Measurements from ENCODE around the gene KRT77.
"Not testable (repeated sequence)": the region's sequence is repeated elsewhere in the genome, so short reads cannot be mapped to it uniquely, and the experiment has no call there.

Gene KRT77

DNA sequence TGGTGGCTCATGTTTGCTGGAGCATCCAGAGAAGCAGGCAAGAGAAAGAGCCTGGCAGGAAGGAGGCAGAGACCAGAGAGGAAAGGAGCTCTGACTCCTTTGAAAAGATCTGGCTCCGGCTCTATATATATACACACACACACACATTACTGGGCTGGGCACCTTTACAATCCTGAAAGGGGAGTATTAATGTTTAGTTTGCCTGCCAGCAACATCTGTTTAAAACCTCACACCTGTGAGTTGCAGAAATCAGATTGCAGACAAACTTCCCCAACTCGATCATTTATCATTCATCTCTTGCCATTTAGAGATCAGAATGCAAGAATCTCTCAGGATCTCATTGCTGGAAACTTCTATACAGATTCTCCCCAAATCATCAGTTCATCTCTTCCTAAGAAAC, at the start of gene KRT77:
TSS of gene KRT77 (minus strand) at position 101 of the 400 bp plus-strand sequence. CDS start at position 11, 90 bp downstream.
- no peak for DNase-seq

DNA sequence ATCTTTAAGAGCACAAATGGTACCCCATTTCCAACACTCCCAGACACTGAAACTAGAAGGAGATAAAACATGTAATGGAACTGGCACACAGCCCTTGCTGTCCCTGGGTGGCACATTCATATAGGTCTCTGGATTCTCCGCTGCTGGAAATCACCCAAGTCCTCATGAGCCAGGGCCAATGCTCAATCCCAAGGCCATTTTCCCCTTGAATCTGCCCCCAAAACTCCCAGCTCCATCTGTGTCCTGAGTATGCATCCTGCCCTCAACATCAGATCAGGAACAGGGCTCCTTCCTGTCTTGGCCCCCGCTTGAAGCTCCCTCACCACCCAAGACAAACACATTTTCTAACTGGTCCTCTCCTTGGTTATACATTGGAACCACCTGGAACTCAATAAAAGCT, 49.2 kb upstream of the KRT77 start:
- no peak for DNase-seq

DNA sequence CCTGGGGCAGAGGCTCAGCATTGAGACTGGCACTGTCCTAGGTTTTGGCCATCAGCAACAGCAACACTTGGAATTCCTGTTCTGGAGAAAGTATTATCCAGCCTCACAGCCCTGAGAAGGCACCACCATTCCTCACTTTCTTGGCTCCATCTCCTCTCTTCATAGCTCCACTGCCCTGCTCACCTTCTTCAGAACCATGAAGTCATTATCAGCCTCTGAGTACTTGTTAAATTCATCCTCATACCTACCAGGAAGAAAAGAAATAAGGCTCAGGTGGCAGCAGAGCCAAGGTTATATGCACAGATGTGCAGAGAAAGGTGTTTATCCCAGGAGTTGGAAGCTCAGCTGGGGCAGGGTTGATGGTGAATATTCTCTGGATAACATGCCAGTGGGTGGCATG, 48.5 kb upstream of the KRT77 start:
- DNase-seq: no peak

DNA sequence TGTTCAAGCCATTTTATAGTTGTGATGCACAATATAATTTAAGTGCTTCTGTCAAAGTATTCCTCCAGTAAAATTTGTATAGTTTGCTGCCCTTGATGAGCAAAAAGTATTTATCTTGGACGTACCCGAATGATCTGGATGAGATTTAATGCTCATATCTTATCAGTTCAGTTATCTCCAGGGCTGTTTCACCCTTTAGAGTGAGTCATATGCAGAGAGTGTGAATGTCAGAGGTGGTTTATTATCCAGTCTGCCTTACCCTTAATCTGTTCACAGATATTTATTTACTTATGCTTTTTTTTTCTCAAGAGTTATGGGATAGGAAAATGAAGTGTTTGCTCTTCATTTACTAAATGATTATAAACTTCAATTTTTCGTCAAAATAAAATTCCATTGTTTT, 47.2 kb upstream of the KRT77 start:
- not testable (repeated sequence) for DNase-seq

DNA sequence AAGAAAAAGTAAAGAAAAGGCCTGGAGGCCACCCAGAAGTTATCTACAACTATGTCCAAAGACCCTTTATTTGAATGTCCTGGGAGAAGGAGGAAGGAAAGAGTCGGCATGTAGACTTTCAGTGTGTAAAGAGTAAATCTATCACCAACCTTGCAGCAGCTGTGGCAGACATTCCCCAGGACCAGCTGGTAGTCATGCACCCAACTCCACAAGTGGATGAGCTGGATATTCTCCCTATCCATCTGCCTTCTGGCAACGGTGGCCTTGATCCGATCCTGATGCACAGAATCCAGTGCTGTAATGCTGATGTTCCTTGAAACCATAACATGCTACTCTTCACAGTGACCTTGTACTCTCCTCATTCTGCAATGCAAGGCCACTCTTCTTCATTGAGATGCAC, 46.5 kb upstream of the KRT77 start:
- no peak for DNase-seq

DNA sequence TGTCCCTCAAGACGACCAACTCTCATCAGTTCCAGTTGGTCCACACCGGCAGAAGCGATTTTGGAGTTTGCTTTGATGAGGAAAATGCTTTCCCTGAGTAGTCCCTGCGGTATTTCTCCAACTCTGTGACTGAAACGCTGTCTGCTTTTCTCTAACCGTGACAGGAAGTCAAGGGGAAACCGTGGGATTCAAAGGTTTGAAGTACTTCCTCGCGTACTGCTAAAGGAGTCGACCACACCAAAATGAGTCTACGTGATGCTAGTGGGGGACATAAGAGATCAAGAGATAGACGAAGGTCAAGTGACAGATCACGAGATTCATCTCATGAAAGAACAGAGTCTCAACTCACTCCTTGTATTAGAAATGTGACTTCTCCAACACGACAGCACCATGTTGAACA, 45.3 kb upstream of the KRT77 start:
- no peak for DNase-seq

DNA sequence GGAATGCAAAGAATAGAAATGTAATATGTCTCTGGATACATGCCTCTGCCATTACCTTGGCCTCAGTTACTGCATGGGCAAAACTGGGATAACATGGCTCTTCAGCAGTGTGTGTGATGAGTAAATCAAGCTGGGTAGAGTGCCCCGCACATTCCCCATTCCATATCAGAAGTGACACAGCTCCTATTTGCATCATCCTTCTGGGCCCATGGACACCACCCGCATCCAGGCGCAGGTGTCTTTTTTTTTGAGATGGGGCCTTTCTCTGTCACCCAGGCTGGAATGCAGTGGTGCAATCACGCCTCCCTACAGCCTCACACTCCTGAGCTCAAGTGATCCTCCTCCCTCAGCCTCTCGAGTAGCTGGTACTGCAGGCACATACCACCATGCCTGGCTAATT, 42.2 kb upstream of the KRT77 start:
- DNase-seq: no peak

DNA sequence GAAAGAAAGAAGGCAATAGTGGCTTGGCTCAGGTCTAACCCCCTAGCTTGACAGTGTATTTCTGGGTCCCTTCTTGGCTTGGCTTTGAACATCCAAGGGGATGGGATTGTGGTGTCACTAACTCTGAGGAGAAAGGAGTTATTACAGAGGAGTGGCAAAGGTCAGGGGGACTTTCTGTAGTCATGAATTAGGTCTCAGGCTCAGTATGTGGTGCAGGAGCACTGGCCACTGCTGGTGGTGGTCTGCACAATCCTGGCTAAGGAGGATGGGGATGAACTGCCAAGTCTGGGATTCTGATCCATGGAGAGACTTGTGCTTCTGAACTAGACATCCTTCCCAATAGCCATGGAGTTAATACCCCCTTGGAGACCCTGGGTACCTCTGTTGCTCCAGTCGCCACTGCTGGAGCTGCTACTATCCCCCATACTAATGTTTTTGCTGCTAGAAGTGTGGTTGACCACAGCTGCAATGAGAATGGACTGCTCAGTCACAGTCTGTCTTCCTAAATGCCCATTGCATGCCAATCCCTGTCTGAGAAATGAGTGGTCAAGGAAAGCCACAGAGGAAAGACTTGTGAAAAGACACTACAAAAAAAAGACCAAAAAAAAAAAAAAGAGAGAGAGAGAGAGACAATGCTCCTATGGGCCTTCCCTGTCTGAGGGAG, 41.3 kb upstream of the KRT77 start:
- DNase-seq: no peak

DNA sequence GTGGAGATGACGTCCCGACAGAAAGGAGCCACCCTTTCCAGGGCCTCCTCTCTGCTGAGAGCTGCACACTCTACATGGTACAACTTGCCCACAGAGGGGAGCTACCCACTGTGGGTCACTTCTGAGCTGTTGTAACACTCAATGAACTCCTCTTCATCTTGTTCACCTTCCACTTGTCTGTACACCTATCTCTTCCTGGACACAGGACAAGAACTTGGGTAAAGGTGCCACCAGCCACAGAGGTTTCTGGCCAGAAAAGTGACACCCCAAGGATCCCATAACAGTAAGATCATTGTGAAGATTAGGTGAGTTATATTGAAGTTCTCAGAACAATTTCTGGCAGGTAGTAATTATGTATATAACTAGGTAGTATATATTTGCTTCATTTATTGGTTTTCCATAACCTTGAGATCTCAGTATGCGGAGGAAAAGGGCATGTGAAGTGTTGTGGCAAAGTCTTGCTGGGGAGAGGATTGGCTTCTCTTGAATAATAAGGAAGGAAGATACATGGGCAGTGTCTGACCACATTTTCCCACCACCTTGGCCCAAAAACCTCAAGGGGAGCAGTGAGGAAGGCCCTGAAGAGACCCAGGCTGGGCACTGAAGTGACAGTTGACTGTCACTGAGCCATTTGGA, 39.6 kb upstream of the KRT77 start:
- DNase-seq: no peak

DNA sequence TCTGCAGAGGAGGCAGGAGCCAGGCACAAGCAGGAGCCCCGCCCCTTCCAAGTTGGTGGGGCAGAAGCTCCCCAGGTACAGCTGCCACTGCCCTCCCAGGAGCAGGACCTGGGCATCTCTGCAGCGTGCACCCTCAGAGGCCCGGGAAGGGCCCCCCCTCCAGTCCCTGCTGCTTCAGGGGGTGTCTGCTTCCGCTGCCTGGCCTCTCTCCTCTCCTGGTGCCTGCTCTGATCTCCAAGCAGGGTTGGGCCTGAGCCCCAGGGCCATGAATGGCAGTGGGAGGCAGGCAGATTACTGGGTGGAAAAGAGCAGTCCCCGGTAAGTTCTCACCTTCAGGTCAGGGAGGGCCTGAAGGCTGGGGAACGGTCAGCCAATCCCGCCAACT, 38.9 kb upstream of the KRT77 start:
- DNase-seq: no peak

DNA sequence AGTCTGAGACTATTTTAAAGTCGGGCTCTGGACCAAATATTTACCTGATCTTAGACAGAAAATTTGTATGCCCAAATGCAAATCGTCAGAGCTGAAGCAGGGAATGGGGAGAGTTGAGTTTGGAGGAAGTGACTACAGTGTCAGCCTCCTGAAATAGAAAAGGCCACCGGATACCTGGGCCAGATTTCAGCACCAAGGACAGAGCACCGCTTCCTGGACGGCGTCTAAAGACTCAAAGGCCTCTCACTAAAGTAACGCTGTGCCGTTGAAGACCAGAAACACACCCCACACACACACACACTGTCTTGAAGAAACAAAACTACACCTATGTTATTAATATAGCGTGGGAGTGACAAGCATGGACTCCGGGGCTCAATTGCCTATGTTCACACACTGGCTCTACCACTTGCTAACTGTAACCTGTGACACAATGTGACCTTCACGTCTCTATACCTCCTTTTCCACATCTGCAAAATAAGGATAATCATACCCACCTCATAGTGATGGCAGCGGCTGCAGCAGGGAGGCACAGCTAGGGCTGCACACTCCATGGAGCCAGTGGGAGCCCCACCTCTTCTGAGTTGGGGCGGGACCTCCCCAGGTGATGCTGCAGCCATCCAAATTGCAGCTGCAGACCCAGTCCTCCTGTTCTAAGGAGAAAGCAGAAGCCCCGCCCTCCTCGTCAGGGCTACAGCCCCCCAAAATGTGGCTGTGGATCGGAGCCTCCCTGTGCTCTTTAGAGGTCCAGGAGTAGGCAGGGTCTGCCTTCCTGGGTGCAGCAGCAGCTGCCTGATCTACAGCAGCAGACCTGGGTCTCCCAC, 38.3 kb upstream of the KRT77 start:
- no peak for DNase-seq

DNA sequence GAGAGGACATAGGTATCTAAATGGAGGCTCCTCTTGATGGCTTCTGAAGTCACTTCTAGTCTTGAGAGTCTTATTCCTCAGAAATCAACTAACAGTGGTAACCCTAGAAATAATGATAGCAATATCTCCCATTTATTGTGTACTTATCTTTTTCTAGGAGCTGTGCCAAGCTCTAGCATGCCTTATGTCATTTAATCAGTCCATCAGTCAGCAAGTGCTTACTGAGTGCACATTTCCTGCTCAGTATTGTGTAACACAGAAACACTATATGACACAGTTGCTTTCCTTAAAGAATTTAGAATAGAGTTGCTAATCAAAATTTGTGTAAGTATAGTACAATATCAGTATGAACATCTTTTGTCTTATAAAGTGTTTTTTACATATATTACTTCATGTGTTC, 37.3 kb upstream of the KRT77 start:
- DNase-seq: no peak

DNA sequence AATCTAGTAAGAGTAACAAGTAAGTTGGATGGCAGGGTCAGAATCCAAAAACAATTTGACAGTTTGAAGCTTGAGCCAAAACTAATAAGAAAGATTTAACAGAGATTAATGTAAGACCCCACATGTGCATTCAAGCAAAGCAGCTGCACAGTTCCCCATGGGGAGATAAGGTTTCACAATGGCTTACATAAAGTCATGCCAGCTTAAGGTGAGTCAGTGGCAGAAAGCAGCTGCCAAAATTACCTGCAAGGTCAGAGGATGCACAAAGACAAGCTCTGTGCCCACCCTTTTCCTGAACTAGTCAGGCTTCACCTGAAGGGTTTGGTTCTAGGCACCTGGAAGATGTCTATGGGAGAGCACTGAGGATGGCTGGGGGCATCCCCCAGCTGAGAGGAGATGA, 36.6 kb upstream of the KRT77 start:
- DNase-seq: no peak

DNA sequence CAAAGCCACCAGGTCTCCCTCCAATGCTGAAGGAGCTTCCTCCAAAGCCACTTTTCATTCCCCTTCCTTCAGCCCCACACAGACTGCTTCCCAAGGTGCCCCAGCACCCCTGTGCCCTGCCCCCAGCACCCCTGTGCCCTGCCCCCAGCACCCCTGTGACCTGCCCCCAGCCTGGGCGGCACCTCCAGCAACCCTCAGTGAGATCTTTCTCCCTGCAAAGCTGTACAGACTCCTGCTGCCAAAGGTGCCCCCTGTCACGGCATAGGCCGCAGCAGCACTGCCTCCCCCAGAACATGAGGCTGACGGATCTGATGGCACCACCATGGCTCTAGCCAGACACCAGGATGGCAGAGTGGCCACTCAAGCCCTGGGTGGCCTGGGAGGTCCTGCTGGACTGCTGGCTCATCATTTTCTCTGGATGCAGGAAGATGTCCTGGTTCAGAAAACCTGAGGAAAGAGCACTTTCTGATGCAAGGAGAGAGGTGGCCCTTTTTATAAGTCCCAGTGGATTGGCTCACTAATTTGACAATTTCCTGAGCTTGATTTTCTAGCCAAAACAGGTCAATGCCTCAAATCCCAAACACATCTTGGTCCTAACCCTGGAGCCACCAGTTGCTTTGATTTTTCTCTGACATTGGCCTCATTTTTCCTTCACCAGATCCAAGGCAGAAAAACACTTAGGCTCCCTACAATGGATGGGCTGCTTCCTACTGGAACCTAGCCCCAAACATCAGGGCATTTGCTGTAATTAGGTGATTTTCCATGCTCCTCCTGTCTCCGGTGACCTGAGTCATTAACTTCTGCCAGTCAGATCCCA, 32.7 kb upstream of the KRT77 start:
- DNase-seq: no peak

DNA sequence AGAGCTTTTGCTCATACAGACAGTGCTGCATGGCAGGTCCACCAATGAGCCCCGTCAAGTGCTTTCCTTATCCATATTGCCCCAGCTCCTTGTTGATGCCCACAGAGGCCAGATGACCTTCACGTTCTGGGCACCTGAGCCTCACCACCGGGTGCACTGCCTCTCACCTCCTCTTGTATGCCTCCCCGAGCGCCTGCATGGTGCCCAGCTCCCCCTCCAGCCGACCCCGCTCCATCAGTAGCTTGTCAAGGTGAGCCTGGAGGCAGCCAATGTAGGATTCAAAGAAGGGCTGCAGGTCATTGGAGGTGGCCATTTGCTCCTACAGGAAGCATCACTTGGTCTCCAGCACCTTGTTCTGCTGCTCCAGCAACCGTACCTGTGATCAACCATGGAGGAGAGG, 31.8 kb upstream of the KRT77 start:
- no peak for DNase-seq

DNA sequence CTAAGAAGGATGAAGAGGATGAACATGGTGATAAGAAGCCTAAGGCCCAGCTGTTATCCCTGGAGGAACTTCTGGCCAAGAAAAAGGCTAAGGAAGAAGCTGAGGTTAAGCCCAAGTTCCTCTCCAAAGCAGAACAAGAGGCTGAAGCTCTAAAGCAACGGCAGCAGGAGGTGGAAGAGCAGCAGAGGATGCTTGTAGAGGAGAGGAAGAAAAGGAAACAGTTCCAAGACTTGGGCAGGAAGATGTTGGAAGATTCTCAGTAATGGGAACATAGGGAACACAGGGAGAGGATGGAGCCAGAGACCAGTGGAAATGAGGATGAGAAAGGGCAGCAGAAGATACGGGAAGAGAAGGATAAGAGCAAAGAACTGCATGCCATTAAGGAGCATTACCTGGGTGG, 27.5 kb upstream of the KRT77 start:
- no peak for DNase-seq

DNA sequence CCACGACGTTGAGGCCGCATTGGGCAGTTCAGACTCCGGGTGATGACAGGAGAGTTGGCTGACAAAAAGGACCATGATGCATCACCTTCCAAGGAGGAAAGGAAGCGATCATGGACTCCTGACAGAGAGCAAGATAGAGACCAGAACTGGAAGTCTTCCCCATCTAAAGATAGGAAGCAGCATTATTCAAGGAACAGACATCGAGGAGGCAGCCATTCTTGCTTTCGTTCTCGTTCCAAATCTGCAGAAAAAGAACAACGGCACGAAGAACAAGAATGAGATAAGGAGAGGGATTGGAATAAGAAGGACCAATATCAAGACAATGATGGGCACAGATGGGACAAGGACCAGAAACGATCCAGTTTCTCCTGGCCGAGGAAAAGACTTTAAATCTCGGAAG, 27.1 kb upstream of the KRT77 start:
- DNase-seq: no peak

DNA sequence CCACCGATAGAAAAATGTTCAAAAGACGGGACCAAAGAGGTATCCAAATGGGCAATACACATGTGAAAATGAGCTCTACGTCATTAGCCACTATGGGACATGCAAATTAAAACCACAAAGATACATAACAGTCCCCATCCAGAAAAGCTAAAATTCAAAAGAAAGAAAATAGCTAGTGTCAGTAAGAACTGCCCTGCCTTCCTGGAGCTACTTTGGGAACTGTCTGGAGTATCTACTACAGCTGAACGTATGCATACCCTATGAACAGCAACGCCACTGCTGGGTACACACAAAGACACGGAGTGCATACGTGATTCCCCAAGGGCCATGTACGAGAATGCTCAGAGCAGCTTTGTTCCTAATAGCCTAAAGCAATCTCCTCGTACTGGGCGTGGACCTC, 25.8 kb upstream of the KRT77 start:
- no peak for DNase-seq

DNA sequence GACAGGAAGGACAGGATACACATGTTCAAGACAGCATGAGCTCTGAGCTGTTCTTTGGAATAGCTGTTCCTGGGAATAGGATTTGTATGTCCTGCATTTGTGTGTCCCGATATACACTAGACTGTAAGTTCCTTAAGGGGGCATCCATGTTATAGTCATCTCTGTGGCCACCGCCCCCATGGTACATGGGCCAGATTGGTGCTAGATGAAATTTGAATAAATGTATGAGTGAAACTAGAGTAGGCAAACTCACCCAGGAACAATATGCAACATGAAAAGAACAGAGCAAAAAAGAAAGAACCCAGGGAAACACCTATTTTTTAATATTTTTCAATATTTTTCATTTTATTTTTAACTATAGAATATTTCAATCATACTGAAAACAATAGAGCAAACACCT, 25.1 kb upstream of the KRT77 start:
- DNase-seq: no peak

DNA sequence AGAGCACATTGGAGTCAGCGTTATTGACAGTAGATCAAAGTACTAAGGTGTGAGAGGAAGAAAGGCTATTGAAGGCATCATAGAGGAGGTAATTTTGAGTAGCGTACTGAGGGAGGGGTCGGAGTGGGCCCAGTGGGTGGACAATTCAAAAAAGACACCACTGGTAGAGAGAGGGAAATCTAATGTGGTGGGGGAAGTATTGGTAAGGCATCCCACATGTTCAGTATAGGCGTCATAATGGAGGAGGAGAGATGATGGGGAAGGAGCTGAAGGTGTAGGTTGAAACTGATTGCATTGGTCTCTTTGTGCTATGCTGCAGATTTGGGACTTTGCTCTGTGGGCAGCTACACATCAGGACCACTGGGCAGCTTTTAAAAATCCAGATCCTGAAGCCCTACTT, 23.7 kb upstream of the KRT77 start:
- DNase-seq: no peak

DNA sequence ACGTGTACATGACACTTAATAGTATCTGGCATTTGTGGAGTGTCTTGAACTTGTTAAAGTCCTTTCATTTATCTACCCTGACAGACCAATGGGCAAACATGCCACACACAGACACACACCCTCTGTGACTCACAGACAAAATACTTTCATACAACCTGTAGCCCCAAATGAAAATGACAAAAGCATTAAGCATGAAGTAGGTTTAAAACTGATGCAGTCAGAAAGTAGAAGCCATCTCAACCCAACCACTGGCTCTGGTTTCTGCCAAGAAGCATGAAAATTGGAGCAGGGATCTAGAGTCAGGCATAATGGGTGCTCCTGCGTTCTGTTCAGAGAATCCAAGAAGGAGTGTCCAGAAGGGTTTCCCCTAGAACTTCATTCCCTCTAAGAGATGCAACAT, 23.1 kb upstream of the KRT77 start:
- no peak for DNase-seq

DNA sequence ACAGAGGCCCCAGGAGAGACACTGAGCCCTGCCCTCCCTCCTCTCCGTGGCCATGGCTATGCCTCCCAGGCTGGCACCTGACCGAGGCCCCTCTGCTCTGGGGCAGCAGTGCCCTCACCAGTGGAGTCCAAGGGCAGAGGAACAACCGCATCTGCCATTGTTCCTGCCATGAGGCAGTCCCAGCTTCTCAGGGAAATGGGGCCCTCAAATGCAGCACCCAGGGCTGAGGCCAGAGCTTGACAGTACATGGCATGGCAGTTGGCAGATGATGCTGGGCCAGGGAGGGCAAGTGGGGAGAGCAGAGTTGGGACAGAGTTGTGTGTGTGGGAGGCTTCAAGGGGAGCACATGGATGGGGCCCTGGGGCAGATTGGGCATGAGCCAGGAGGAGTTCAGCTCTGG, 21.1 kb upstream of the KRT77 start:
- no peak for DNase-seq

DNA sequence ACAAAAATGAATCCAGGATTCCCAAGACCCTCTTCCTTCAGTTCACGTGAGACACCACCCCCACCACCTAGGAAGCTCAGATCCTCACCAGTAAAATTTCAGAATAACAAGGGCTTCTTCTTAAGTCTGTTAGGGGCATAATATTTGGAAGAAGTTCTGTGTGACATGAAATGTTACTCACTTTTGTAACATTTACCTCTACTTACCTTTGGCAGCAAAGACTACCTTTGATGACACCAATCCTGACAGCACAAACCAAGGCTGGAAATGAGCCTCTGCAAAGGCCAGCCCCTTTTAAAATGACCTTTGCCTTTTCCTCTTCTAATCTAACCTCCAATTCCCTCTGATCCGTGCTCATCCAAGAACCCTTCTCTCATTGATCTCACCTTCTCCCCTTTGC, 19.4 kb upstream of the KRT77 start:
- no peak for DNase-seq
